Measurements from ENCODE around the gene CASQ2.

Gene CASQ2

GRCh38 chr1:115678141-115678540 lies 90.4 kb downstream of the CASQ2 start:
- no peak overlapping the region for H3K4ac ChIP-seq (ENCODE audit: low read length)
- no peak overlapping the region for H2BK12ac ChIP-seq (ENCODE audit: low read length)
- H3K27me3 ChIP-seq (ENCODE audit: control insufficient read depth in 3 of 3, insufficient read depth in 3 of 3, low read depth in 1 of 3, low read length in 3 of 3), result no peaks in the 10 kb centered on the region
- no peaks in the 10 kb centered on the region for H3K36me3 ChIP-seq (replicated peaks in 1 of 2; ENCODE audit: control insufficient read depth in 2 of 2, insufficient read depth in 2 of 2, low read length in 2 of 2)
- no peak overlapping the region for H3K4me3 ChIP-seq (ENCODE audit: low read length in 2 of 2)
- H4K8ac ChIP-seq (ENCODE audit: low read depth, low read length), result no peak overlapping the region
- H3K79me1 ChIP-seq (ENCODE audit: low read depth, low read length), result no peaks in the 10 kb centered on the region
- H2BK5ac ChIP-seq (ENCODE audit: low read length), result no peak overlapping the region
- no peak overlapping the region for H2AK5ac ChIP-seq (ENCODE audit: low read depth, low read length)
- no peak overlapping the region for H2BK15ac ChIP-seq (ENCODE audit: low read length)
- H3K4me1 ChIP-seq (ENCODE audit: control insufficient read depth in 2 of 2, insufficient read depth in 1 of 2, low read depth in 1 of 2, low read length in 2 of 2), result peaks cover 13 to 26% of the 10 kb centered on the region in 2 donors
- no peak overlapping the region for H3K23ac ChIP-seq (ENCODE audit: low read depth, low read length, poor library complexity)
- no peak overlapping the region for H3K9ac ChIP-seq (ENCODE audit: low read depth, low read length, poor library complexity)
- H3K18ac ChIP-seq (ENCODE audit: low read length), result peak overlapping the region; percentile 7
- no peaks in the 10 kb centered on the region for H3K9me3 ChIP-seq (replicated peaks in 1 of 2; ENCODE audit: control insufficient read depth in 2 of 2, insufficient read depth in 1 of 2, low read depth in 1 of 2, low read length in 2 of 2)
- H2BK120ac ChIP-seq (ENCODE audit: low read depth, low read length), result no peak overlapping the region
- WGBS, 2 donors (ENCODE audit: extremely low coverage in 2 of 2, insufficient read length in 2 of 2, insufficient replicate concordance in 1 of 2), result no CpG with 5 or more reads among the region's 5 CpGs
- H4K91ac ChIP-seq (ENCODE audit: low read depth, low read length, poor library complexity), result no peak overlapping the region
- no peak overlapping the region for H3K27ac ChIP-seq (replicated peaks; ENCODE audit: low read length)
- no peak overlapping the region for H3K14ac ChIP-seq (ENCODE audit: low read length)
- H2AFZ ChIP-seq (ENCODE audit: low read length), result no peak overlapping the region
- no peak for DNase-seq (ENCODE audit: low spot score)
- no peak overlapping the region for H3K4me2 ChIP-seq (ENCODE audit: insufficient read depth, low read length, poor library complexity, severe bottlenecking)

DNA sequence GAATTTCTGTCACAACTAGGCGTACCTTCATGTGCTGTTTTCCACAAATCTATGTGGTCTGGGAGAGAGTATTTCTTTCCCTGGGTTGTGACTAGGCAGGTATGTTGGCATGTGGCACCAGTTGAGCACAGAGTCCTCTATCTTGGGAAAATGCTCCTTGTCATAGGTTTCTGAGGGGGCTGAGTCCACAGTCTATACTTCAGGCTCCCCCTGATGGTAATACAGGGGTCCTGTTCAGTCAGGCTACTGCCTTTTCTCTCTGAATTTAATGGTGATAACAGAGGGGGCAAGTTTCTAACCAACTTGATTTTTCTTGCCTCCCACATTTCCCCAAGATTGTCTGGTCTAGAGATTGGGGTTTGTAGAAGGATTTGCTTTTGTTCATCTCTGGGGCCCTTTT lies 90.9 kb downstream of the CASQ2 start:
- no peak overlapping the region for H3K14ac ChIP-seq (ENCODE audit: low read length)
- H2AFZ ChIP-seq (ENCODE audit: low read length), result no peak overlapping the region
- H4K91ac ChIP-seq (ENCODE audit: low read depth, low read length, poor library complexity), result no peak overlapping the region
- no peak overlapping the region for H3K27ac ChIP-seq (replicated peaks; ENCODE audit: low read length)
- no peak overlapping the region for H3K23ac ChIP-seq (ENCODE audit: low read depth, low read length, poor library complexity)
- H3K18ac ChIP-seq (ENCODE audit: low read length), result no peak overlapping the region
- no peak overlapping the region for H2BK12ac ChIP-seq (ENCODE audit: low read length)
- H4K8ac ChIP-seq (ENCODE audit: low read depth, low read length), result no peak overlapping the region
- no peak for DNase-seq (ENCODE audit: low spot score)
- no peaks in the 10 kb centered on the region for H3K27me3 ChIP-seq (ENCODE audit: control insufficient read depth in 3 of 3, insufficient read depth in 3 of 3, low read depth in 1 of 3, low read length in 3 of 3)
- H3K4ac ChIP-seq (ENCODE audit: low read length), result no peak overlapping the region
- H3K9ac ChIP-seq (ENCODE audit: low read depth, low read length, poor library complexity), result no peak overlapping the region
- no peaks in the 10 kb centered on the region for H3K79me1 ChIP-seq (ENCODE audit: low read depth, low read length)
- H2AK5ac ChIP-seq (ENCODE audit: low read depth, low read length), result no peak overlapping the region
- H2BK120ac ChIP-seq (ENCODE audit: low read depth, low read length), result no peak overlapping the region
- no peaks in the 10 kb centered on the region for H3K9me3 ChIP-seq (replicated peaks in 1 of 2; ENCODE audit: control insufficient read depth in 2 of 2, insufficient read depth in 1 of 2, low read depth in 1 of 2, low read length in 2 of 2)
- no peak overlapping the region for H2BK15ac ChIP-seq (ENCODE audit: low read length)
- H2BK5ac ChIP-seq (ENCODE audit: low read length), result no peak overlapping the region
- H3K36me3 ChIP-seq (replicated peaks in 1 of 2; ENCODE audit: control insufficient read depth in 2 of 2, insufficient read depth in 2 of 2, low read length in 2 of 2), result no peaks in the 10 kb centered on the region
- H3K4me2 ChIP-seq (ENCODE audit: insufficient read depth, low read length, poor library complexity, severe bottlenecking), result peak overlapping the region; percentile 35
- no peak overlapping the region for H3K4me3 ChIP-seq (ENCODE audit: low read length in 2 of 2)
- WGBS, 2 donors (ENCODE audit: extremely low coverage in 2 of 2, insufficient read length in 2 of 2, insufficient replicate concordance in 1 of 2), result no CpG with 5 or more reads among the region's 1 CpG
- peaks cover 13 to 28% of the 10 kb centered on the region in 2 donors for H3K4me1 ChIP-seq (ENCODE audit: control insufficient read depth in 2 of 2, insufficient read depth in 1 of 2, low read depth in 1 of 2, low read length in 2 of 2)

DNA sequence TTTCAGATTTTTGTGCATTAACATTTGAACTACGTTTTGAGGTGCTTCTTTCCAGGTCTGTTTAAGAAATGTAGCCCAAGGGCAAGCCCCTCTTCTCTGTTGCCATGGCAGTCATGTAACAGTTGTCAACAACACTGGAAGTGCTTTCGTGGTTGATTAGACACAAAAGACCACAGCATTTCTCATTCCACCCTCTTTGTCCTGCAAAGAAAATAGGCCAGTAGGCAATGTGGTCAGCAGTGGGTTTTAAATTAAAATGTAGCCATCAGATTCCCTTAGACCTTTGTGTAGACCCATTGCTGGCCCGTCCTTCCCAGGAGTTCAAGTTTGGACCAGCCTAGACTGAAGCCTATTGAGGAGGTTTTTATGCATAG lies 91.3 kb downstream of the CASQ2 start:
- Histone ChIP-seq H4K8ac (ENCODE audit: low read depth, low read length) (no peak overlapping the region), H3K27ac (replicated peaks; ENCODE audit: low read length) (no peak overlapping the region), H3K36me3 (replicated peaks in 1 of 2; ENCODE audit: control insufficient read depth in 2 of 2, insufficient read depth in 2 of 2, low read length in 2 of 2) (no peaks in the 10 kb centered on the region)

DNA sequence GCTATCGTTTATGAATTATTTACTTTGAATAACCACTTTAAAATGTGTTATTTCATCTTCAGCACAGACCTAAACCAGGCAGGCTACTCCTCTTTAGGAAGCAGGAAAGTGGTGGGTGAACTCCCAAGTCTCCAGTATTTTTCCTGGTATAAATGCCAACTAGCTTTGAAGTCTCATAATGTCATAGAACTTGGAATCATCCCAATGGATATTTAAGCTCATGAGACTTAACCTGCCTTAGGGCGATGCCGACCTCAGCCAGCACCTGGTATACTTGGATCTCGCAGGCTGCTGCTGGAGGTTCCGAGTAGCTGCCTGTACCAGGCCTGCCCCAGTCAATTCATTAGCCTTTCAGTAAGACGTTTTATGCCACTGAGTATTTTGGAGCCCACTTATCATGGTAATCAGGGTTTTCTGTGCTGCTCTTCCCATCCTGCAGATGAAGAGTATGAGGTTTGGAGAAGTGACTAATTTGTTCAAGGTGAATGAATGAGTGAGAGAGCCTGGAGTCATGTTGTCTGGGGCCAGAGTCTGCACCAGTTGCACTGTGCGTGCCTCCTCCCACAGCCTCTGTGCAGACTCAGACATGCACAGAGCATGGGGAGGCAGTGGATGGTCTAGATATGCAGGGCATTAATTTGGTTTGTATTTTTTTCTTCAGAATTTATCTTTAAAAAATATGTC lies 91.9 kb downstream of the CASQ2 start:
- Histone ChIP-seq H3K27me3 (ENCODE audit: control insufficient read depth in 3 of 3, insufficient read depth in 3 of 3, low read depth in 1 of 3, low read length in 3 of 3) (no peaks in the 10 kb centered on the region), H4K91ac (ENCODE audit: low read depth, low read length, poor library complexity) (no peak overlapping the region), H3K4ac (ENCODE audit: low read length) (no peak overlapping the region), H2BK5ac (ENCODE audit: low read length) (no peak overlapping the region), H2AK5ac (ENCODE audit: low read depth, low read length) (no peak overlapping the region), H3K36me3 (replicated peaks in 1 of 2; ENCODE audit: control insufficient read depth in 2 of 2, insufficient read depth in 2 of 2, low read length in 2 of 2) (no peaks in the 10 kb centered on the region), H3K9me3 (replicated peaks in 1 of 2; ENCODE audit: control insufficient read depth in 2 of 2, insufficient read depth in 1 of 2, low read depth in 1 of 2, low read length in 2 of 2) (no peaks in the 10 kb centered on the region), H3K4me1 (ENCODE audit: control insufficient read depth in 2 of 2, insufficient read depth in 1 of 2, low read depth in 1 of 2, low read length in 2 of 2) (peaks cover 13 to 28% of the 10 kb centered on the region in 2 donors), H3K23ac (ENCODE audit: low read depth, low read length, poor library complexity) (no peak overlapping the region), H3K79me1 (ENCODE audit: low read depth, low read length) (no peaks in the 10 kb centered on the region), H3K4me2 (ENCODE audit: insufficient read depth, low read length, poor library complexity, severe bottlenecking) (no peak overlapping the region), H3K18ac (ENCODE audit: low read length) (no peak overlapping the region), H2AFZ (ENCODE audit: low read length) (no peak overlapping the region), H3K27ac (replicated peaks; ENCODE audit: low read length) (peak overlapping the region; percentile 13), H3K14ac (ENCODE audit: low read length) (no peak overlapping the region), H2BK12ac (ENCODE audit: low read length) (no peak overlapping the region), H3K9ac (ENCODE audit: low read depth, low read length, poor library complexity) (no peak overlapping the region), H2BK15ac (ENCODE audit: low read length) (no peak overlapping the region), H2BK120ac (ENCODE audit: low read depth, low read length) (no peak overlapping the region), H4K8ac (ENCODE audit: low read depth, low read length) (no peak overlapping the region), H3K4me3 (ENCODE audit: low read length in 2 of 2) (no peak overlapping the region)
- no CpG with 5 or more reads among the region's 7 CpGs for WGBS, 2 donors (ENCODE audit: extremely low coverage in 2 of 2, insufficient read length in 2 of 2, insufficient replicate concordance in 1 of 2)
- DNase-seq (ENCODE audit: low spot score), result peak; percentile 20

More for the DNA sequence above, 91.3 kb downstream of the CASQ2 start:
- Histone ChIP-seq H3K9me3 (replicated peaks in 1 of 2; ENCODE audit: control insufficient read depth in 2 of 2, insufficient read depth in 1 of 2, low read depth in 1 of 2, low read length in 2 of 2) (no peaks in the 10 kb centered on the region), H3K4me1 (ENCODE audit: control insufficient read depth in 2 of 2, insufficient read depth in 1 of 2, low read depth in 1 of 2, low read length in 2 of 2) (peaks cover 13 to 28% of the 10 kb centered on the region in 2 donors), H4K91ac (ENCODE audit: low read depth, low read length, poor library complexity) (no peak overlapping the region), H2BK15ac (ENCODE audit: low read length) (no peak overlapping the region), H3K9ac (ENCODE audit: low read depth, low read length, poor library complexity) (no peak overlapping the region), H3K79me1 (ENCODE audit: low read depth, low read length) (no peaks in the 10 kb centered on the region), H3K4me2 (ENCODE audit: insufficient read depth, low read length, poor library complexity, severe bottlenecking) (peak overlapping the region; percentile 35), H2AK5ac (ENCODE audit: low read depth, low read length) (no peak overlapping the region), H2BK120ac (ENCODE audit: low read depth, low read length) (no peak overlapping the region), H2BK12ac (ENCODE audit: low read length) (no peak overlapping the region), H3K4me3 (ENCODE audit: low read length in 2 of 2) (no peak overlapping the region), H3K18ac (ENCODE audit: low read length) (no peak overlapping the region), H3K14ac (ENCODE audit: low read length) (no peak overlapping the region), H3K23ac (ENCODE audit: low read depth, low read length, poor library complexity) (no peak overlapping the region), H3K4ac (ENCODE audit: low read length) (no peak overlapping the region), H3K27me3 (ENCODE audit: control insufficient read depth in 3 of 3, insufficient read depth in 3 of 3, low read depth in 1 of 3, low read length in 3 of 3) (no peaks in the 10 kb centered on the region), H2AFZ (ENCODE audit: low read length) (no peak overlapping the region), H2BK5ac (ENCODE audit: low read length) (no peak overlapping the region)
- no CpG with 5 or more reads among the region's 3 CpGs for WGBS, 2 donors (ENCODE audit: extremely low coverage in 2 of 2, insufficient read length in 2 of 2, insufficient replicate concordance in 1 of 2)
- DNase-seq (ENCODE audit: low spot score), result peak; percentile 79

Data from neuronal stem cell (in vitro differentiated cells).